GM12878 (cell line): Measurements from ENCODE around the gene UBAC2. TPM values are rescaled to one million over a fixed set of nuclear protein-coding genes. Genes with fewer than 3 reads are reported as not detected.

Experiments used
- ATAC-seq: fragments of 200-7000 bp; cut with Tn5 transposase; 3 replicates; pipeline ENCODE4 v1.9.1; 2020; ENCODE audit warnings: mild to moderate bottlenecking, moderate library complexity
- BruUV-seq: library from RNA; stranded (reverse); fragments of 400-500 nt; replicated peaks from 2 replicates; lab custom pipeline; 2021; lab: Mats Ljungman, UMichigan
- CTCF ChIA-PET: fragments of 300-600 bp; sonication (Branson Sonifier 250); formaldehyde crosslinking; extraction: SDS; loops from one replicate; lab custom pipeline; 2021; ENCODE audit warnings: inconsistent platforms; lab: Yijun Ruan, JAX
- POLR2A ChIA-PET: fragments of 350-600 bp; formaldehyde crosslinking; extraction: SDS; loops from one replicate; lab custom pipeline; 2021; ENCODE audit warnings: inconsistent platforms; lab: Charles Lee
- RAD21 ChIA-PET: fragments of 300-600 bp; sonication (Branson Sonifier 250); formaldehyde crosslinking; loops from one replicate; lab custom pipeline; 2023; ENCODE audit warnings: antibody characterized with exemption; ENCODE audit not compliant: unreplicated experiment; lab: Charles Lee
- SMC1A ChIA-PET: fragments of 300-600 bp; sonication (Branson Sonifier 250); formaldehyde crosslinking; loops from one replicate; lab custom pipeline; 2023; ENCODE audit not compliant: unreplicated experiment, uncharacterized antibody; lab: Charles Lee
- DNase-seq: peaks from one replicate; pipeline ENCODE4 v3.0.0-alpha.2; 2011; ENCODE audit warnings: low read depth, low spot score
- FAIRE-seq: peaks from 3 replicates; lab custom pipeline; 2011; peaks lifted over from hg19 to GRCh38; lab: Jason Lieb, UNC
- H2AFZ ChIP-seq: 2 replicates; pipeline ENCODE4 v1.6.0; 2011; ENCODE audit warnings: low read depth, low read length, control low read depth; ENCODE audit not compliant: control insufficient read depth
- H3K27ac ChIP-seq: 2 replicates; pipeline ENCODE4 v1.5.1; 2011; ENCODE audit warnings: control low read depth; ENCODE audit not compliant: control insufficient read depth, insufficient read depth
- H3K27me3 ChIP-seq, 2 experiments: replicated peaks in 1 of 2; 2 replicates each; pipeline versions ENCODE4 v1.6.0 to v1.6.1; 2011; ENCODE audit warnings: low read length in 1 of 2; ENCODE audit not compliant: control insufficient read depth in 2 of 2, insufficient read depth in 2 of 2
- H3K36me3 ChIP-seq, 2 experiments: 2 replicates each; pipeline ENCODE4 v1.5.1; 2011; ENCODE audit warnings: low read length in 1 of 2; ENCODE audit not compliant: control insufficient read depth in 2 of 2, insufficient read depth in 2 of 2
- H3K4me1 ChIP-seq: 2 replicates; pipeline ENCODE4 v1.6.1; 2011; ENCODE audit warnings: mild to moderate bottlenecking, low read length, moderate library complexity, mixed read lengths; ENCODE audit not compliant: control insufficient read depth, insufficient read depth
- H3K4me2 ChIP-seq: 2 replicates; pipeline ENCODE4 v1.6.0; 2011; ENCODE audit warnings: control low read depth; ENCODE audit not compliant: control insufficient read depth, insufficient read depth
- H3K4me3 ChIP-seq: fragments of 200-600 bp; sonication (generic); 2 replicates; pipeline ENCODE4 v1.5.1; 2016
- H3K79me2 ChIP-seq: 2 replicates; pipeline ENCODE4 v1.6.0; 2011; ENCODE audit warnings: low read length; ENCODE audit not compliant: control insufficient read depth, insufficient read depth
- H3K9ac ChIP-seq: 2 replicates; pipeline ENCODE4 v1.8.0; 2011; ENCODE audit warnings: low read length, control low read depth, mixed read lengths; ENCODE audit not compliant: control insufficient read depth, insufficient read depth
- H3K9me3 ChIP-seq: replicated peaks from 3 replicates; pipeline ENCODE4 v1.5.1; 2011; ENCODE audit warnings: mild to moderate bottlenecking, low read length; ENCODE audit not compliant: control insufficient read depth, insufficient read depth
- H4K20me1 ChIP-seq: 2 replicates; pipeline ENCODE4 v1.6.0; 2011; ENCODE audit not compliant: control insufficient read depth, insufficient read depth
- BMI1 ChIP-seq: fragments of 450-650 bp; IDR thresholded peaks from 2 replicates; pipeline ENCODE4 v1.6.1; 2016; ENCODE audit warnings: mild to moderate bottlenecking, moderate library complexity, borderline replicate concordance
- IRF5 ChIP-seq: fragments of 450-650 bp; IDR thresholded peaks from 2 replicates; pipeline ENCODE4 v1.6.1; 2017; ENCODE audit warnings: borderline replicate concordance
- JUND ChIP-seq: IDR thresholded peaks from 2 replicates; pipeline ENCODE4 v1.6.1; 2012; ENCODE audit warnings: low read depth, mild to moderate bottlenecking, low read length, improper control_type of control experiment, moderate library complexity
- KDM1A ChIP-seq: fragments of 200-600 bp; sonication (generic); IDR thresholded peaks from 2 replicates; pipeline ENCODE4 v1.6.1; 2016; ENCODE audit warnings: borderline replicate concordance
- PAX5 ChIP-seq: IDR thresholded peaks from 2 replicates; pipeline ENCODE4 v1.6.1; 2011; ENCODE audit warnings: low read depth, low read length, borderline replicate concordance
- RAD51 ChIP-seq: fragments of 450-650 bp; IDR thresholded peaks from 2 replicates; pipeline ENCODE4 v1.6.1; 2016; ENCODE audit warnings: moderate library complexity, mild to moderate bottlenecking, inconsistent platforms
- RBBP5 ChIP-seq: fragments of 200-600 bp; sonication (generic); conservative IDR thresholded peaks from 2 replicates; pipeline ENCODE4 v1.6.1; 2016
- RELB ChIP-seq: fragments of 450-650 bp; IDR thresholded peaks from 2 replicates; pipeline ENCODE4 v1.6.1; 2017; ENCODE audit warnings: low read depth, mild to moderate bottlenecking, moderate library complexity
- REST ChIP-seq: IDR thresholded peaks from 2 replicates; pipeline ENCODE4 v1.6.1; 2012; ENCODE audit warnings: mild to moderate bottlenecking, low read depth, low read length
- RFX5 ChIP-seq: IDR thresholded peaks from 2 replicates; pipeline ENCODE4 v1.6.1; 2011; ENCODE audit warnings: low read depth, low read length, improper control_type of control experiment
- SIN3A ChIP-seq: IDR thresholded peaks from 2 replicates; pipeline ENCODE4 v1.6.1; 2012; ENCODE audit warnings: low read depth, low read length, improper control_type of control experiment
- SRF ChIP-seq, 2 experiments: IDR thresholded peaks; 2 replicates each; pipeline ENCODE4 v1.6.1; 2011; ENCODE audit warnings: low read depth in 2 of 2, low read length in 2 of 2, mild to moderate bottlenecking in 1 of 2, moderate library complexity in 1 of 2
- SUPT20H ChIP-seq: IDR thresholded peaks from 2 replicates; pipeline ENCODE4 v1.6.1; 2011; ENCODE audit warnings: low read depth, mild to moderate bottlenecking, low read length, moderate library complexity, borderline replicate concordance; ENCODE audit not compliant: control insufficient read depth
- USF2 ChIP-seq: IDR thresholded peaks from 2 replicates; pipeline ENCODE4 v1.6.1; 2011; ENCODE audit warnings: low read depth, low read length, improper control_type of control experiment, borderline replicate concordance
- YBX1 ChIP-seq: fragments of 450-650 bp; IDR thresholded peaks from 2 replicates; pipeline ENCODE4 v1.6.1; 2016; ENCODE audit warnings: antibody characterized with exemption
- ZSCAN29 ChIP-seq: fragments of 450-650 bp; IDR thresholded peaks from 2 replicates; pipeline ENCODE4 v1.6.1; 2017; ENCODE audit warnings: mild to moderate bottlenecking, moderate library complexity
- WGBS: methylation state at CpG from one replicate; pipeline ENCODE4 v1.1.6; 2016; ENCODE audit warnings: low lambda C conversion rate; ENCODE audit not compliant: insufficient replicate concordance, insufficient coverage; ENCODE audit errors: missing lambda C conversion rate; 5-methylcytosine and 5-hydroxymethylcytosine counted together
- in situ Hi-C: fragments of 300-500 bp; cut with MboI; formaldehyde crosslinking; loops from 9 replicates; pipeline ENCODE4 v1.14.3; 2018; ENCODE audit warnings: mixed read lengths
- intact Hi-C: fragments of 100-400 bp; cut with micrococcal nuclease; formaldehyde crosslinking; loops from one replicate; pipeline ENCODE4 v1.14.2; 2022; ENCODE audit not compliant: unreplicated experiment
- polyA plus RNA-seq, 11 experiments: library from polyadenylated mRNA; depleted of rRNA in 4 of 11; unstranded in 6 of 11; stranded (reverse) in 5 of 11; fragments of >200 nt; fragmentation: Nextera tagmentation in 4 of 11; fragmentation: Illumina TruSeq in 1 of 11; extraction: Ambion mirVana in 4 of 11; extraction: Trizol in 1 of 11; gene quantifications; 1 replicate in 1 of 11; 2 replicates in 10 of 11; pipeline versions ENCODE4 v1.2.1 to v1.2.3, GENCODE V29; 2011 to 2016; ENCODE audit warnings: inconsistent platforms in 2 of 11, missing spikeins in 2 of 11, low read depth in 1 of 11
- total RNA-seq, 4 experiments: library from RNA; depleted of rRNA in 3 of 4; stranded (reverse); fragments of >200 nt in 3 of 4; fragmentation: Illumina TruSeq in 1 of 4; extraction: Trizol in 1 of 4; gene quantifications; 2 replicates each; pipeline versions ENCODE4 v1.2.1 to v1.2.3, GENCODE V29; 2013 to 2021

The UBAC2 gene
- total and polyA plus RNA-seq, 10 of the 15 experiments (the other 5 are each of a cell fraction or from before 2014, with no cell fraction given), result 3.0 to 54.6 (median 17.4) TPM

- no peak for TF ChIP-seq RELB
- TF ChIP-seq BMI1, result no peak
- no peak for TF ChIP-seq RBBP5
- no peak for TF ChIP-seq YBX1
- no peak for TF ChIP-seq KDM1A
Measured at GRCh38 chr13:99332456-99332855, 131.8 kb downstream of the UBAC2 start (continued).

- no peak overlapping the region for H3K4me2 ChIP-seq
- POLR2A ChIA-PET, result interaction anchor here (0.6 to 3.0 kb wide), 11 partner anchors 11 to 68 kb away, joined by 3 to 24 read pairs (median 4); partner anchors contain the start of gene GPR183
- no peaks in the 10 kb centered on the region for H4K20me1 ChIP-seq
- 98% methylated on average over 3 of the region's 3 CpGs for WGBS
- CTCF ChIA-PET, result interaction anchor here (1.1 to 3.4 kb wide), 16 partner anchors 10 to 158 kb away, joined by 3 to 28 read pairs (median 7); partner anchors contain the start of gene GPR183
- SMC1A ChIA-PET, result interaction anchor here (0.7 to 8.6 kb wide), 20 partner anchors 10 to 171 kb away, joined by 3 to 118 read pairs (median 10); partner anchors contain the start of gene GPR183
- BruUV-seq, result no TSS peak
- ATAC-seq (no peak), FAIRE-seq (no peak), DNase-seq (no peak)
- no peaks in the 10 kb centered on the region; a peak in 2 of 4 replicates for H3K36me3 ChIP-seq
- RAD21 ChIA-PET, result interaction anchor here (1.3 to 8.6 kb wide), 11 partner anchors 10 to 68 kb away, joined by 5 to 126 read pairs (median 21); partner anchors contain the start of gene GPR183
- H3K4me3 ChIP-seq, result no peak overlapping the region
- no peak overlapping the region for H3K9ac ChIP-seq
- H2AFZ ChIP-seq, result no peak overlapping the region
- H3K27me3 ChIP-seq, result no peaks in the 10 kb centered on the region
- H3K4me1 ChIP-seq, result peaks cover 22% of the 10 kb centered on the region
- intact Hi-C loops, result no loop called here
- peaks cover 3% of the 10 kb centered on the region for H3K79me2 ChIP-seq
- in situ Hi-C loops, result no loop called here
- TF ChIP-seq SUPT20H, result no peak
- TF ChIP-seq RAD51, result no peak
- no peak for TF ChIP-seq REST
- no peak for TF ChIP-seq SRF (IDR thresholded peaks at IDR 0.05; ENCODE audit: low read depth in 2 of 2, low read length in 2 of 2)
- no peak for TF ChIP-seq ZSCAN29
- no peak for TF ChIP-seq RFX5
- TF ChIP-seq JUND, result no peak
- TF ChIP-seq SIN3A, result no peak
- TF ChIP-seq PAX5, result no peak
- TF ChIP-seq IRF5, result no peak
- no peak for TF ChIP-seq USF2
- TF ChIP-seq, all 136 proteins: peak for 0
- H3K9me3 ChIP-seq, result no peaks in the 10 kb centered on the region; the same call in 2 of the 3 replicates
- no peak overlapping the region for H3K27ac ChIP-seq
Measured at GRCh38 chr13:99334221-99334620, 133.6 kb downstream of the UBAC2 start.
